Measurements from ENCODE around the gene DYRK1B. TPM values are rescaled to one million over a fixed set of nuclear protein-coding genes. Genes with fewer than 3 reads are reported as not detected.
"Not testable (repeated sequence)": the region's sequence is repeated elsewhere in the genome, so short reads cannot be mapped to it uniquely, and the experiment has no call there.

The DYRK1B gene
- total RNA-seq, 1 donor from 2014 or later, result 7.8 TPM

- H3K4me1 Mint-ChIP-seq, result no peaks in the 10 kb centered on the region
- no peaks in the 10 kb centered on the region for H3K4me1 ChIP-seq
- H3K27ac Mint-ChIP-seq, result peak overlapping the region; percentile 19
- H3K4me2 ChIP-seq, result no peak overlapping the region
- DNase-seq (ENCODE audit: low spot score), result no peak
- no peaks in the 10 kb centered on the region for H4K20me1 ChIP-seq (ENCODE audit: low read depth)
- H3K27me3 Mint-ChIP-seq (ENCODE audit: insufficient read depth, low read depth), result no peaks in the 10 kb centered on the region
- H3K79me2 ChIP-seq (ENCODE audit: low read depth), result no peaks in the 10 kb centered on the region
- H3K27ac ChIP-seq, result no peak overlapping the region
- H3K4me3 Mint-ChIP-seq, result no peak overlapping the region
- TF ChIP-seq CTCF (IDR thresholded peaks at IDR 0.05) (no peak), EZH2phosphoT487 (IDR thresholded peaks at IDR 0.05) (no peak), EZH2 (IDR thresholded peaks at IDR 0.05) (no peak)
- H3K27me3 ChIP-seq, result no peaks in the 10 kb centered on the region
- H3K36me3 Mint-ChIP-seq, result no peaks in the 10 kb centered on the region
- no peaks in the 10 kb centered on the region for H3K36me3 ChIP-seq
- no peak overlapping the region for H3K4me3 ChIP-seq
- no peaks in the 10 kb centered on the region for H3K9me3 ChIP-seq (ENCODE audit: low read depth)
- H3F3A ChIP-seq (ENCODE audit: low read depth), result no peaks in the 10 kb centered on the region
- no peak overlapping the region for H2AFZ ChIP-seq (replicated peaks)
- H3K9me3 Mint-ChIP-seq, result no peaks in the 10 kb centered on the region
- no peak overlapping the region for H3K9ac ChIP-seq
These were observed 44.4 kb upstream of the DYRK1B start for GRCh38 chr19:39878398-39878797.

GRCh38 chr19:39877982-39878381 is 44.0 kb upstream of the DYRK1B start:
- H3K4me3 ChIP-seq; H3K27ac Mint-ChIP-seq; H2AFZ ChIP-seq (replicated peaks); H3K36me3 ChIP-seq; H3K9me3 Mint-ChIP-seq; H4K20me1 ChIP-seq (ENCODE audit: low read depth); H3K4me3 Mint-ChIP-seq; H3K79me2 ChIP-seq (ENCODE audit: low read depth); DNase-seq (ENCODE audit: low spot score); H3K27me3 Mint-ChIP-seq (ENCODE audit: insufficient read depth, low read depth); H3K4me1 ChIP-seq; H3F3A ChIP-seq (ENCODE audit: low read depth); H3K4me2 ChIP-seq; H3K36me3 Mint-ChIP-seq; H3K27me3 ChIP-seq; H3K4me1 Mint-ChIP-seq; H3K27ac ChIP-seq; H3K9ac ChIP-seq; H3K9me3 ChIP-seq (ENCODE audit: low read depth): not testable (repeated sequence)

- H4K20me1 ChIP-seq (ENCODE audit: low read depth); H3K9me3 ChIP-seq (ENCODE audit: low read depth); H2AFZ ChIP-seq (replicated peaks); H3K27ac Mint-ChIP-seq; H3K4me3 ChIP-seq; H3K4me1 Mint-ChIP-seq; H3K9ac ChIP-seq; H3K36me3 Mint-ChIP-seq; H3F3A ChIP-seq (ENCODE audit: low read depth); H3K4me3 Mint-ChIP-seq; H3K27me3 Mint-ChIP-seq (ENCODE audit: insufficient read depth, low read depth); H3K27ac ChIP-seq; DNase-seq (ENCODE audit: low spot score); H3K27me3 ChIP-seq; H3K9me3 Mint-ChIP-seq; H3K36me3 ChIP-seq; H3K79me2 ChIP-seq (ENCODE audit: low read depth); H3K4me2 ChIP-seq; H3K4me1 ChIP-seq: not testable (repeated sequence)
These were observed 43.5 kb upstream of the DYRK1B start for GRCh38 chr19:39877488-39877887.

- H3K27ac Mint-ChIP-seq, result not testable (repeated sequence)
These were observed 42.5 kb upstream of the DYRK1B start for GRCh38 chr19:39876486-39876885.

GRCh38 chr19:39875401-39875864 is 41.5 kb upstream of the DYRK1B start:
- H3K4me2 ChIP-seq; H3K4me1 Mint-ChIP-seq; H3K4me1 ChIP-seq; H3F3A ChIP-seq (ENCODE audit: low read depth); H3K9me3 ChIP-seq (ENCODE audit: low read depth); H3K36me3 Mint-ChIP-seq; DNase-seq (ENCODE audit: low spot score); H3K4me3 ChIP-seq; H3K4me3 Mint-ChIP-seq; H3K27me3 Mint-ChIP-seq (ENCODE audit: insufficient read depth, low read depth); H3K9ac ChIP-seq; H4K20me1 ChIP-seq (ENCODE audit: low read depth); H3K27me3 ChIP-seq; H3K27ac Mint-ChIP-seq; H2AFZ ChIP-seq (replicated peaks); H3K36me3 ChIP-seq; H3K27ac ChIP-seq; H3K79me2 ChIP-seq (ENCODE audit: low read depth); H3K9me3 Mint-ChIP-seq: not testable (repeated sequence)

More at GRCh38 chr19:39876486-39876885, 42.5 kb upstream of the DYRK1B start:
- H3K36me3 ChIP-seq; H3K4me3 Mint-ChIP-seq; H2AFZ ChIP-seq (replicated peaks); H3K27ac ChIP-seq; H3K4me1 ChIP-seq; H3K27me3 ChIP-seq; H4K20me1 ChIP-seq (ENCODE audit: low read depth); H3K9me3 ChIP-seq (ENCODE audit: low read depth); H3F3A ChIP-seq (ENCODE audit: low read depth); DNase-seq (ENCODE audit: low spot score); H3K36me3 Mint-ChIP-seq; H3K9ac ChIP-seq; H3K4me3 ChIP-seq; H3K4me2 ChIP-seq; H3K4me1 Mint-ChIP-seq; H3K9me3 Mint-ChIP-seq; H3K79me2 ChIP-seq (ENCODE audit: low read depth); H3K27me3 Mint-ChIP-seq (ENCODE audit: insufficient read depth, low read depth): not testable (repeated sequence)

All from neural progenitor cell (in vitro differentiated cells).